Gastroesophageal sphincter (tissue), 3 donors: ENCODE data around the gene EMID1.

Experiments used
- EP300 ChIP-seq: sonication (generic); formaldehyde crosslinking; IDR thresholded peaks from one replicate; pipeline ENCODE4 v1.6.1; 2017; ENCODE audit warnings: antibody characterized with exemption, mild to moderate bottlenecking
- POLR2A ChIP-seq, 2 donors: fragments of 450-650 bp; IDR thresholded peaks; one replicate each; pipeline ENCODE4 v1.6.1; 2017; ENCODE audit warnings: antibody characterized with exemption in 2 of 2, mild to moderate bottlenecking in 2 of 2, moderate library complexity in 1 of 2
- POLR2AphosphoS5 ChIP-seq: sonication (generic); formaldehyde crosslinking; IDR thresholded peaks from one replicate; pipeline ENCODE4 v1.6.1; 2017; ENCODE audit warnings: antibody characterized with exemption
- TF ChIP-seq, protein P1 (sequence below), 4 experiments: fragments of 200-600 bp in 2 of 4; fragments of 450-650 bp in 2 of 4; sonication (generic) in 1 of 4; IDR thresholded peaks; one replicate each; pipeline ENCODE4 v1.5.1; 2017 to 2019; ENCODE audit warnings: antibody characterized with exemption in 4 of 4, mild to moderate bottlenecking in 2 of 4, moderate library complexity in 2 of 4

- TF ChIP-seq, protein P1, sequence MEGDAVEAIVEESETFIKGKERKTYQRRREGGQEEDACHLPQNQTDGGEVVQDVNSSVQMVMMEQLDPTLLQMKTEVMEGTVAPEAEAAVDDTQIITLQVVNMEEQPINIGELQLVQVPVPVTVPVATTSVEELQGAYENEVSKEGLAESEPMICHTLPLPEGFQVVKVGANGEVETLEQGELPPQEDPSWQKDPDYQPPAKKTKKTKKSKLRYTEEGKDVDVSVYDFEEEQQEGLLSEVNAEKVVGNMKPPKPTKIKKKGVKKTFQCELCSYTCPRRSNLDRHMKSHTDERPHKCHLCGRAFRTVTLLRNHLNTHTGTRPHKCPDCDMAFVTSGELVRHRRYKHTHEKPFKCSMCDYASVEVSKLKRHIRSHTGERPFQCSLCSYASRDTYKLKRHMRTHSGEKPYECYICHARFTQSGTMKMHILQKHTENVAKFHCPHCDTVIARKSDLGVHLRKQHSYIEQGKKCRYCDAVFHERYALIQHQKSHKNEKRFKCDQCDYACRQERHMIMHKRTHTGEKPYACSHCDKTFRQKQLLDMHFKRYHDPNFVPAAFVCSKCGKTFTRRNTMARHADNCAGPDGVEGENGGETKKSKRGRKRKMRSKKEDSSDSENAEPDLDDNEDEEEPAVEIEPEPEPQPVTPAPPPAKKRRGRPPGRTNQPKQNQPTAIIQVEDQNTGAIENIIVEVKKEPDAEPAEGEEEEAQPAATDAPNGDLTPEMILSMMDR (IDR thresholded peaks at IDR 0.05): no peak
- TF ChIP-seq POLR2A (IDR thresholded peaks at IDR 0.05) (no peak), EP300 (no peak), POLR2AphosphoS5 (no peak)
Measured at GRCh38 chr22:29193021-29193420, 12.7 kb upstream of the EMID1 start.
